NCI-H2227 (cell line): ENCODE measurements around the gene INCA1.

Experiments
- DNase-seq: peaks from one replicate; lab custom pipeline; 2025; ENCODE audit not compliant: unreplicated experiment; lab: John Stamatoyannopoulos, UW

The INCA1 gene

DNA sequence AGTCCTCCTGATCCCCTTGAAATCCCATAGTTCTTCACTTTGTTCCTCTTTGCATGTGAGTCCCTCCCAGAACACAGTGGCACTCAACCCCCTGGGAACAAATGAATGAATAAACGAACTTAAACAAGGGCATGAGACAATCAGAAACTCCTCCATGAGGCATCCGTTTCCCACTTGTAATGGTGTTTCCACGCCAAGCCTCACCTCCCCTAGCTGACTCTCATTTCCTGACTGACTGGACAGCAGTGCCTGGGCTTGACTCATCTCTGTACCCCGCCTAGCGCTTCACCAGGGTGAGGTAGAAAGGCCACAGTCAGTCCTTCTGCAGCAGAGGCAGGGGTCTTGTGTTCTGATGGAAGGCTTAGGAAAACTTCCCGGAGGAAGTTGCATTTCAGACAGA is 14.6 kb upstream of the INCA1 start:
- no peak for DNase-seq

DNA sequence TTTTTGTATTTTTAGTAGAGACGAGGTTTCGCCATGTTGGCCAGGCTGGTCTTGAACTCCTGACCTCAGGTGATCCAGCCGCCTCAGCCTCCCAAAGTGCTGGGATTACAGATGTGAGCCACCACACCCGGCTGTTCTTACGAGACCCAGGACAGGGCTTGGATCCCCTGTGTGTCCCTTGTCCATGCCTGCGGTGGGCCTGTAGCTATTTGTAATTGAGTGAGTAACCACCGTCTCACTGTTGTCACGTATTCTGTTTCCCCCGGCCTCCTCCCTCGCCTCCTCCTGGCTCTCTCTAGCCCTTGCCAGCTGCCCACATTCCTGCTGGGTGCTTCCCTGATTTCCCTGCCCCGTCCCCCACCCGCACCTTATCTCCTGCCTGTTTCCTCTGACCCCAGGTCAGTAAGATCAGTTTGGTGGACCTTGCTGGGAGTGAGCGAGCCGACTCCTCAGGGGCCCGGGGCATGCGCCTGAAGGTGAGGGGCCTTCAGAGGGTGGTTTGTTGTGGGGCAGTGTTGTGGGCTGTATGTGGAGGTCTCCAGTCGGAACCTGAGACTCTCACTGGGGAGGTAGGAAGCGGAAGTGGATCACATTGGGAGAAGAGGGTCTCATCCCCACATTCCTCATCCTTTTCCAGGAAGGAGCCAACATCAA is 6.0 kb upstream of the INCA1 start:
- DNase-seq, result no peak

DNA sequence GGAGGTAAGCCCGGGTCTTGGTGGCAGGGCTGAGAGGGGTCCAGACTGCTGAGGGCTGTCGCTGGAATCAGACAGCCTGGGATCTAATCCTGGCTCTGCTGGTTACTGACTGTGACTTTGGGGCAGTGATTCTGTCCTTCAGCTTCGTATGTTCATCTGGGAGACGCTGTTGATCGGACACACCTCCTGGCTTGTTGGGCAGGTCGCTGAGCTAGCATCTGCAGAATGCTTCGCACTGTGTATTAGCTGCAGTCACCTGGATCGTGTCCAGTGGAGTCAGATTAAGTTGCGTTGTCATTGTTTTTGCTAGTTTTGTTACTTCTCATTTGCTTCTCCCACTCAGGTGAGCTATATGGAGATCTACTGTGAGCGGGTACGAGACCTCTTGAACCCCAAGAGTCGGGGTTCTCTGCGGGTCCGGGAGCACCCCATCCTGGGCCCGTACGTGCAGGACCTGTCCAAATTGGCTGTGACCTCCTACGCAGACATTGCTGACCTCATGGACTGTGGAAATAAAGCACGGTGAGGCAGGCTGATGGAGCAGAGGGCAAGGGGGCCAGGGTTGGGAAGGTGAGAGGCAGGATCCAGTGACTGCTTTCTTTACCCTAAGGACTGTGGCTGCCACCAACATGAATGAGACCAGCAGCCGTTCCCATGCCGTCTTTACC is 4.9 kb upstream of the INCA1 start:
- no peak for DNase-seq

GRCh38 chr17:5000237-5000639 is 2.9 kb upstream of the INCA1 start:
- DNase-seq, result no peak

- no peak for DNase-seq
Measured at GRCh38 chr17:4999430-5000093, 2.2 kb upstream of the INCA1 start.

- DNase-seq, result no peak
Measured at GRCh38 chr17:4998732-4999429, 1.6 kb upstream of the INCA1 start.

DNA sequence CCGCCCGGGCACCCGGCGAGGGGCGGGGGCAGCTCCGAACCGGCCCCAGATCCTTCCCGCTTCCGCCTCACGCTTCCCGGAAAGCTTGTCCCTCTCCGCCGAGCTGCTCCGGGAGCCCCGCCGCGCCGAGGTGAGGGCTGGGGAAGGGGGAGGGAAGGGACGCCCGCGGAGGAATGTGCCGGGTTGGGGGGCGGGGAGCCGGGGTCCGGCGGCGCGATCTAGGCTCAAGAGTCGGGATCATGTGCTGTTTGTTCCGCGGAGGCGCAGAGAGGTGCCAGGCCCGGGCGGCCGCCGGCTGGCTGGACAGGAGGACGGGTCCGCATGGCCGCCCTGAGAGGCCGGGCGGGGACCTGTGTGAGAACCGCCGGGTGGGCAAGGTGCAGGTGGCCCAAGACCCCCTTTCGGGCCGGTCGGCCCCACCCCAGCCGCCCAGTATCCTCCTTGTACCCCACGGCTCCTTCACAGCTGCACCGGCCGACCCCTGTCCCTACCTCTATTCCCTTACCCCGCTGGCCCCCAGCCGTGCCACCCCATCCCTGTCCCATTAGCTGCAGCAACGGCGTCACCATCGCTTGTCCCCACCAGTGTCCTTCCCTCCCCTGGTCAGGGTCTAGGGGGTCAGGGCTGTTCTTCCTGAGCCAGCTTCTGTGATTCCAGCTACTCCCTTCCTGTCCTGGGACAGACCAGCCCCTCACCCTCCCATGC is 857 bp upstream of the INCA1 start:
- peak; percentile 60 for DNase-seq

GRCh38 chr17:4994081-4994595 is 3.2 kb downstream of the INCA1 start:
- no peak for DNase-seq

GRCh38 chr17:4987767-4988567 is 9.4 kb downstream of the INCA1 start:
- DNase-seq, result no peak

GRCh38 chr17:4986951-4987766 is 10.2 kb downstream of the INCA1 start, which contains the start of gene CAMTA2:
TSS of gene CAMTA2 (minus strand) at chr17:4987675. CDS start at chr17:4986222, 1,453 bp downstream.
- DNase-seq, result peak; percentile 72

DNA sequence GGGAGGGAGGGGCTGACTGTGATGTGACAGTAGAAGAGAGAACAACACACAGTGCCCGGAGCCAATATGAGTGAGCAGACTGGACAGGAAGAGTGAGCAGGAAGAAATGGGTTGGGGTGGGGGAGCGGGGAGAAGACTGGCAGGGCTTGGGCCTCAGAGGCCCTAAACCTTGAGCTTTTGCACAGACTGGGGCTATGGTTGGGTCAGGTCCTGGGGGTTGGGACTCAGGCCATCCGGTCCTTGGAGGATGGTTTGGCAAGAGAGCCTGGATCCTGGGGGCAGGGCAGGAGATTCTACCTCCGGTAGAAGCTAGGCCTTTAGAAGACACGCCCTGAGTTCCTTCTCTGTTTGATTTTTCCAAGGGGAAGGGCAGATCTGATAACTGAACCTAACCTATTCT is 10.9 kb downstream of the INCA1 start:
- DNase-seq, result no peak

DNA sequence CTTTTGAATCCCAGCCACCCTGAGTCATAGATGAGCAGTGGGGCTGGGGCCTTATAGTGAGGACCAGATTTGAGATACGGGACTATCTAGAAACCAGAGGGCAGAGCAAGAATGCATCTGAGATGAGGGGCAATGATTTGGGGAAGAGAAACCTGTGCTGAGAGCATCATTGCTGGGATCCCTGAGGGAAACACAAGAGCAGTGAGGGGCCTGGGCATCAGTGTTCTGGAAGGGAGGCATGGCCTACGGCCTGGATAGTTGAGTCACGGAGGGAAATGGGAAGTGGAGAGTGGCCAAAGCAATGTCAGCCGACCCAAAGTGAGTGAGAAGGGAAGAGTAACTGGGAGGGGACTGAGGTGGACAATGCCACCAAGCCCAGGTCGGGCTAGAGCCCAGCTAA is 15.0 kb downstream of the INCA1 start:
- DNase-seq, result no peak

DNA sequence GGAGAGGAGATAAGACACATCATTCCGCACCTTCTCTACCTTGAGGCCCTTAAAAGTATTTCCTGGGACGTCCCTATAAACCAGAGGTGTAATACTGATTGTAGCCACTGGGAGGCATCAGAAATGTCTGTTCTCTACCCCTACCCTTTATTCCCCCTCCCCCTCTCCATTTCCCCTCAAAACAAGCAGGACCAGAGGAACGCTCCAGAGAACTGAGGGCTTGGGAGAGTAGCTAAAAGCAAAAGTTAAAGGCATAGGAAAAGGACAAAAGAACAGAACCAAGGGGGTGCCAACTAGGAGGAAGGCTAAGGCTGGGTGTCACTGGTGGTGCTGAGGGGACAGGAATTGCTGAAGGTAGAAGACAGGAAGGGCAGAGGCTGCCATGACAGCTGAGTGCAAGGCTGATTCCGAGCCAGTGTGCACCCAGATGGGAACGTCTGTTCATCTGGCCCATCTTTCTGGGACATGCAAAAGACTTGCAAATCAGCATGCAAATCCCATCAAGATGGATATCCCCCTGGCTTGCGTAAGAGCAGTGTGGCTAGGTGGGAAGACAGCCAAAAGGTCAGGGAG is 16.6 kb downstream of the INCA1 start:
- DNase-seq, result peak; percentile 59

DNA sequence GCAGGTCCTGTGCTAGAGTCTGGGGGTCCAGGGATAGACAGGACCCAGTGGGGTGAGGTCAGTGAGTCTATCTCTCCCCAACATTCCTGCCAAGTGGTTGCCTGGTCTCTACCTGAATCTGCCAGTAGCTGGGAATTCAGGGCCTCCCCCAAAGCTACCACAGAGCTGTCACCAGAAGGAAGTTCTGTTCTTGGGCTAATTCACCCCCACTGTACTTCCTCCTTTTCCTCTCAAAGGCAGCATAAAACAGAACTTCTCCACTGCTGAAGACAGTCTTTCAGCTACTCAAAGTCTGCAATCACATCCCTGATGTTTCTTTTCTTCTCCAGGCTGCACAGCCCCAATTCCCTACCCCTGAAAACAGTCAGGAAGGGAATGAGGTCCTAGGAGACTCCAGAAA is 18.6 kb downstream of the INCA1 start:
- no peak for DNase-seq

DNA sequence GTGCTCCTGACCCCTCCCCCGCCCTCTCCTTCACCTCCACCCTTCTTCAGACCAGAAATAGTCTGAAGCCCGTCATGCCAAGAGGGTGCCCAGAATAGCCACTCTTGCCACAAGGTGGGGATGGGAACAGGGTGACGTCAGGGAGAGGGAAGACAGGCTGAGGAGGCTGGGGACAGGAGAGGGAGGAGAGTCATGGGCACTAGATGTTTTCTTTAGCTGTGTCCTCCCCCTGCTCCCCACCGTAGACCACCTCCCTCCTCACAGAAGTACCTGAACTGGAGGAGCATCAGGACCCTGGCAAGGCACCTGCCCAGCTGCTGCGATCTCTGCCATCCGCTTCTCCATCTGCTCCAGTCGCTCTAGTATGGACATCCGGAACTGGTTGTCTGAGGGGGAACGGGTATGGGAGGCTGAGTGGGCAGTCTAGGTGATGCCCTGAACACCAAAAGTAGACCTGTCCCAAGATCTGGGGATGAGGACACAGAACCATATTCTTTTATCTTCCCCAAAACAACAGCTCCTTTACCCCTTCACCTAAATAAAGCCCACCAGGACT is 23.1 kb downstream of the INCA1 start:
- no peak for DNase-seq

- no peak for DNase-seq
Measured at GRCh38 chr17:4973256-4974114, 23.8 kb downstream of the INCA1 start.

- DNase-seq, result no peak
Measured at GRCh38 chr17:4972752-4973151, 24.6 kb downstream of the INCA1 start.

DNA sequence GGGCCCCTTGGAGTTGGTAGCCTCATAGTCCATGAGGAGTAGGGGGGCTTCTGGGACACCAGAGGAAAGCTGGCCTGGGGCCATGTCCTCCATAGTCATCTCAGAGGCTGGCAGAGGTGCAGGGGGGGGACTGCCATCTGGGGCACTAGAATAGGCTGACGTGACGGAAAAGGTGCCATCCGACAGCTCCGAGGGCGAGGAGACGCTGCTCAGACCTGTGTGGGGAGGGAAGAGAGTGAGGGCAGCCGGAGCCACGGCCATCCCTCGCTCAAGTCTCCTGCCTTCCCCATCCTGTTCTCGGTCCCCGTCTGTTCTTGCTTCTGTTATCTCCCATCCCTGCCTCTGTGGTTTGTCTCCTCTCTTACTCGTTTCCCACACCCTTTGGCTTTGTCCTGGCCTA is 25.0 kb downstream of the INCA1 start:
- DNase-seq, result no peak
